Keratinocyte (primary cell): ENCODE measurements around the gene DDIT4.

Experiments used
- EZH2 ChIP-seq: IDR thresholded peaks from one replicate; pipeline ENCODE4 v1.6.1; 2012; ENCODE audit warnings: inconsistent platforms, mild to moderate bottlenecking, low read length, moderate library complexity
- TF ChIP-seq, protein P1 (sequence below), 3 experiments: IDR thresholded peaks in 1 of 3; conservative IDR thresholded peaks in 1 of 3; optimal IDR thresholded peaks in 1 of 3; 2 replicates in 2 of 3; 3 replicates in 1 of 3; pipeline versions ENCODE3 to v1.5.1; 2011; ENCODE audit warnings: low read length in 3 of 3, mild to moderate bottlenecking in 3 of 3, moderate library complexity in 2 of 3, control low read depth in 1 of 3, inconsistent platforms in 1 of 3; ENCODE audit not compliant: insufficient read depth in 2 of 3; ENCODE audit errors: extremely low read depth in 1 of 3

GRCh38 chr10:72242675-72243074 is 31.0 kb upstream of the DDIT4 start:
- no peak for TF ChIP-seq EZH2
- TF ChIP-seq, protein P1, sequence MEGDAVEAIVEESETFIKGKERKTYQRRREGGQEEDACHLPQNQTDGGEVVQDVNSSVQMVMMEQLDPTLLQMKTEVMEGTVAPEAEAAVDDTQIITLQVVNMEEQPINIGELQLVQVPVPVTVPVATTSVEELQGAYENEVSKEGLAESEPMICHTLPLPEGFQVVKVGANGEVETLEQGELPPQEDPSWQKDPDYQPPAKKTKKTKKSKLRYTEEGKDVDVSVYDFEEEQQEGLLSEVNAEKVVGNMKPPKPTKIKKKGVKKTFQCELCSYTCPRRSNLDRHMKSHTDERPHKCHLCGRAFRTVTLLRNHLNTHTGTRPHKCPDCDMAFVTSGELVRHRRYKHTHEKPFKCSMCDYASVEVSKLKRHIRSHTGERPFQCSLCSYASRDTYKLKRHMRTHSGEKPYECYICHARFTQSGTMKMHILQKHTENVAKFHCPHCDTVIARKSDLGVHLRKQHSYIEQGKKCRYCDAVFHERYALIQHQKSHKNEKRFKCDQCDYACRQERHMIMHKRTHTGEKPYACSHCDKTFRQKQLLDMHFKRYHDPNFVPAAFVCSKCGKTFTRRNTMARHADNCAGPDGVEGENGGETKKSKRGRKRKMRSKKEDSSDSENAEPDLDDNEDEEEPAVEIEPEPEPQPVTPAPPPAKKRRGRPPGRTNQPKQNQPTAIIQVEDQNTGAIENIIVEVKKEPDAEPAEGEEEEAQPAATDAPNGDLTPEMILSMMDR (optimal IDR thresholded peaks at IDR 0.05 in 1 of 3, IDR thresholded peaks at IDR 0.05 in 1 of 3, conservative IDR thresholded peaks at IDR 0.05 in 1 of 3; ENCODE audit: extremely low read depth in 1 of 3, insufficient read depth in 2 of 3, low read length in 3 of 3), result no peak
